M059J (cell line): Measurements from ENCODE around the gene IMMP2L. TPM values are rescaled to one million over a fixed set of nuclear protein-coding genes. Genes with fewer than 3 reads are reported as not detected.

ENCODE experiments used
- DNase-seq: peaks from one replicate; pipeline ENCODE4 v3.0.0-alpha.2; 2012; ENCODE audit warnings: low read depth
- total RNA-seq: library from RNA; depleted of rRNA; stranded (reverse); fragments of >200 nt; shearing (Covaris generic); gene quantifications from 2 replicates; pipeline ENCODE4 v1.2.3, GENCODE V29; 2014

The IMMP2L gene
- total RNA-seq, 1 experiment from 2014 or later = 8.6 TPM

GRCh38 chr7:110870926-110871325, 691.4 kb downstream of the IMMP2L start:
- no peak for DNase-seq

GRCh38 chr7:110868458-110868857, 693.8 kb downstream of the IMMP2L start:
- DNase-seq = no peak

DNA sequence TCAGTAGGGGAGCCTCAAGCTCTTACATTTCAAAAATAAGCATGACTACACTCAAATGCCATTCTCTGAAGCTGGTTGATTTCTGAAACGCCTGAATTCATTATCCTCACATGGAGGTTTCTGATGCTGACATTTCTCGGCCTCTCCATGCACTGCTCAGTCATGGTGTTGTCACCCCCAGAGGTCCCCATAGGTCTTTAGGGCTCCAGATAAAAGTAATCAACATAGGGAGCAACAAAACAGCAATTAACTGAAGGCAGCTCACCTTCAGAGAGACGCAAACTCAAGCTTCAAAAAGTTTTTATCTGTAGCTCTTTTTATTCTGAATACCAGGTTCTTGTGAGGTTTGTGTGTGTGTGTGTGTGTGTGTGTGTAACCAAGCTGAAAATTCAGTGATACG, 694.5 kb downstream of the IMMP2L start:
- no peak for DNase-seq

DNA sequence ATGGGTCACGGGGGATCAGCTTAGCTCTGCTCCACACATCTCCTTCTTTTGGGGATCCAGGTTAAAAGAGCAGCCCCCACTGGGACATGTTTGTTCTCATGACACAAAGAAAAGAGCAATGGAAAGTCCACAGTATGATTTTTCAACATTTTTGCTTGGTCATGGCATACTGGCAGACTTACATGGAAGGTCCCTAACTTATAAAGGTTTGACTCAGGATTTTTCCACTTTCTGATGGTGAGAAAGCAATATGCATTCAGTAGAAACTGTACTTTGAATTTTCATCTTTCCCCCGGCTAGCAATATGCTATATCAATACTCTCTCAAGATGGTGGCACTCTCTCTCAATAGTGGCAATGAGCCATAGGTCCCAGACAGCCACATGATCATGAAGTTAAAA, 699.0 kb downstream of the IMMP2L start:
- no peak for DNase-seq

DNA sequence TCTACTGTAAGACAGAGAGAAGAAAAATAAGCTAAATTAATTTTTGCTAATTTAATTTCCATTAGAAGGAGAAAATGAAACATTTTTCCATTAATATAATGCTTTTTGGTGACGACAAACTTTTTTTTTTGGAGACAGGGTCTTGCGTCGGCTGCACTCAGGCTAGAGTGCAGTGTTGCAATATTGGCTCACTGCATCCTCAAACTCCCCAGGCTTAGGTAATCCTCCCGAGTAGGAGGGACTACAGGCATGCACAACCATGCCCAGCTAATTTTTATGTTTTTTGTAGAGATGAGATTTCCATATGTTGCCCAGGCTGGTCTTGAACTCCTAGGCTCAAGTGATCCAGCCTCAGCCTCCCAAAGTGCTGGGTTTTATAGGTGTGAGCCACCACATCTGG, 701.1 kb downstream of the IMMP2L start:
- DNase-seq = no peak

- no peak for DNase-seq
Measured at GRCh38 chr7:110857106-110857505, 705.2 kb downstream of the IMMP2L start.

GRCh38 chr7:110856704-110857103, 705.6 kb downstream of the IMMP2L start:
- no peak for DNase-seq

GRCh38 chr7:110854651-110855050, 707.6 kb downstream of the IMMP2L start:
- DNase-seq = no peak

DNA sequence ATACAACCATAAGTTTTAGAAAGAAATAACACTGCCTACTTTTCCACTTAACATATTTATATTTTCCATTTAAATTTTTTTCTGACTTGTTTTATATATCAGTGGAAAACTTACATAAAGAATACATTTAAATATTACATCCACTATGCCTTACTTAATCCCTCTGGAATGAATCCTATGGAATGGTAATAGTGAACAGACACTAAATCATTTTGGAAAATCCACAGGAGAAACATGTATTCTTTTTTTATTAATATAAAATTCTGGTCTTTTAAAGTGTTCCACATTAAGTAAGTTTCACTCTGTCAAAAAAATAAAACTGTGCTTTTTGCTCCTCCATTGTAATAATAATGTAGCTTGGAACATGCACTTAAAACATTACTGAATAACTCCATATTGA, 708.1 kb downstream of the IMMP2L start:
- no peak for DNase-seq

GRCh38 chr7:110853263-110853662, 709.0 kb downstream of the IMMP2L start:
- no peak for DNase-seq

DNA sequence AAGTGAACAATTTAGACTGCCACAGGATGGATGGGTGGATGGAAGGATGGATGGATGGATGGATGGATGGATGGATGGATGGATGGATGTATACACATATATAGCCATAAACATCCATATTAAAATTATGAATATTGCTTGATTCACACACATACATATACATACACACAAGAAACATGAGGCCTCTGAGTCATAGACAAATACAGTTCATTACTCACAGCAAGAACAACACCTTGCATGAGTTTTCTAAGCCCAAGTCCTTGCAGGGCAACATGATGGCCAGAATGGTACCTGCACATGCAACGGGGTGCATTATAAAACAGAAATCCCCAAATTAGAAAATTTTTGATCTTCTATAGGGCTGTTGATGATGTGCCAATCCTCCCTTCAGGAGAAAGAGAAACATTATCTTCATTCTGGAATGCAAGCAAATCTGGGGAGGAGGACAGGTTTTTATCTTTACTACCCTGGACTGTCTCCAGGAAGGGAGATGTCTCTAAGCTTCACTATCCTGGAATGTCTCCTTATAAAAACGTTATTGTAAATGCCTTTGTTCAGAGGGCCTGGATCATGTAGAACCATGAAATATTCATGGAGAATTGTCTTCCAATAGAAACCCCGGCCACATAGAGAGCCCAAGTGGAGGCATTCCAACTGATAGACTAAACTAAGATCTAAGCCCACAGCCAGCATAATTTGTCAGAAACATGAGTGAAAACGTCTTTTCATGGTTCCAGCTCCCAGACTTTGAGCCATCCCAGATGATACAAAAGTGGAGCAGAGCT, 709.9 kb downstream of the IMMP2L start:
- no peak for DNase-seq

GRCh38 chr7:110850224-110850623, 712.1 kb downstream of the IMMP2L start:
- no peak for DNase-seq

GRCh38 chr7:110842796-110843195, 719.5 kb downstream of the IMMP2L start:
- no peak for DNase-seq

- DNase-seq = no peak
Measured at GRCh38 chr7:110841840-110842545, 720.3 kb downstream of the IMMP2L start.

- DNase-seq = no peak
Measured at GRCh38 chr7:110839866-110840265, 722.4 kb downstream of the IMMP2L start.

- no peak for DNase-seq
Measured at GRCh38 chr7:110835849-110836248, 726.4 kb downstream of the IMMP2L start.

- no peak for DNase-seq
Measured at GRCh38 chr7:110835218-110835617, 727.1 kb downstream of the IMMP2L start.

GRCh38 chr7:110831419-110831818, 730.9 kb downstream of the IMMP2L start:
- DNase-seq = no peak

DNA sequence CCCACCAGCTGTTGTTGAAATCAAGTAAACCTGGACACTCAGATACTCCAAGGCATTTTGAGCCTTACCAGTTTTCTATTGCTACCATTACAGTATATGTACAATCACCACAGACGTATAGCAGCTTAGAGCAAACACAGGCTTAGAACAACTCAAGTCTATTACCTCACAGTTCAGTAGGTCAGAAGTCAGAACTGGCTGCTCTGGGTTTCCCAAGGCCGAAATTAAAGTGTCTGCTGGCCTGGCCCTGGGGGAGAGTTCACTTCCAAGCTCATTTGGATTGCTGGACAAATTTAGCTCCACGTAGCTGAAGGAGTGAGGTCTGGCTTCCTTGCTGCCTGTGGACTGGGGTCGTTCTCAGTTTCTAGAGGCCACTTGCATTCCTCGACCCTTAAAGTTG, 731.5 kb downstream of the IMMP2L start:
- no peak for DNase-seq

- no peak for DNase-seq
Measured at GRCh38 chr7:110827936-110828335, 734.4 kb downstream of the IMMP2L start.

GRCh38 chr7:110827287-110827855, 734.9 kb downstream of the IMMP2L start:
- no peak for DNase-seq

DNA sequence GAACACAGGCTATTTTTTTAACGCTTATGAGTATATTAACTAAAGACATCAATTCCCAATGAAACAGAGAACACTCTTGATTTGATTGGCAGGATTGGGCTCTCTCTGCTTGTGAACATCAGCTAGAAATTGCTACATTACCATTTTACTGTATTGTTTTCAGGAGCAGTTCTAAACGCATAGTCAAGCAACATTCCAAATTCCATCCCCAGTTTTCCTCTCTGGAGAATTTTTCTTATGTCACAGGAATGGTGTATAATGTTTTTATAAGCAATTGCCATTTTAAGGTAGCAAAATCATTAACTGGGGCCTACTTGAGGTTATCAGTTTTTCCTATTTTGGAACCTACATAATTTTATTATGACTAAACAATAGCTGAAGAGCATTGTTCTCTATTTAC, 748.3 kb downstream of the IMMP2L start:
- no peak for DNase-seq

DNA sequence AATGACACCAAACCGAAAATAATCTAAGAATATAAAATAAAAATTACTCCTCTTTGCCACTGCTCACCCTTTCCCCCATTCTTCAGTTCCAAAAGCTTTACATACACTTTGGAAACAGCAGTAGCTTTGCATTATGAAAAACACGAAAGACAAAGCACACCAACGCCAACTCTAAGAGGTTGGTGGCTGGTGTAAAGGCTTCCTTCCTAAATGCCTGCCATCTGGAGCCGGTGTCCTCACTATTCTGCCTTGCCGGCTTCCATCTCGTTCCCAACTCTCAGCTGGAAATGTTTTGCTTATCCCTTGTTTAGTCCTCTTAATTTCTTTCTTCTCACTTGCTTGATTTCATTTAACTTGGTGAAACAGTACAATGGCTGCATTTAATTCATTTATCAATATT, 752.5 kb downstream of the IMMP2L start:
- DNase-seq = no peak
